HEK293 (cell line): ENCODE measurements around the gene BDNF.

Experiments
- CTCF ChIA-PET: fragments of 350-600 bp; formaldehyde crosslinking; extraction: SDS; loops from one replicate; lab custom pipeline; 2021; ENCODE audit warnings: antibody characterized with exemption; lab: Yijun Ruan, JAX
- POLR2A ChIA-PET: fragments of 300-600 bp; formaldehyde crosslinking; extraction: SDS; loops from one replicate; lab custom pipeline; 2020; ENCODE audit warnings: antibody characterized with exemption, inconsistent platforms; lab: Yijun Ruan, JAX
- H3K27ac ChIP-seq: fragments of 200-500 bp; sonication (Bioruptor generic); 2 replicates; pipeline ENCODE4 v1.5.1; 2014; ENCODE audit warnings: low read depth, low read length, control low read depth, inconsistent platforms; ENCODE audit errors: extremely low read depth
- H3K36me3 ChIP-seq, 2 experiments: fragments of 200-500 bp in 1 of 2; sonication (Bioruptor generic) in 1 of 2; 1 replicate in 1 of 2; 2 replicates in 1 of 2; pipeline ENCODE4 v1.5.1; 2014 to 2017; ENCODE audit warnings: inconsistent platforms in 2 of 2, low read length in 2 of 2; ENCODE audit not compliant: control insufficient read depth in 2 of 2, insufficient read depth in 1 of 2
- H3K4me1 ChIP-seq: fragments of 200-500 bp; sonication (Bioruptor generic); 2 replicates; pipeline ENCODE4 v1.5.1; 2014; ENCODE audit warnings: mild to moderate bottlenecking, low read length, inconsistent platforms; ENCODE audit not compliant: control insufficient read depth, insufficient read depth
- H3K4me3 ChIP-seq: 2 replicates; pipeline ENCODE4 v1.5.1; 2011; ENCODE audit warnings: low read depth, mild to moderate bottlenecking, control low read depth, low read length, moderate library complexity
- H3K9me3 ChIP-seq: fragments of 200-500 bp; sonication (Bioruptor generic); 2 replicates; pipeline ENCODE4 v1.5.1; 2014; ENCODE audit warnings: low read depth, low read length, inconsistent platforms; ENCODE audit not compliant: control insufficient read depth, insufficient read depth
- GLI2 ChIP-seq: fragments of 450-650 bp; formaldehyde crosslinking; IDR thresholded peaks from 2 replicates; pipeline ENCODE4; 2017; ENCODE audit warnings: missing biosample characterization, missing genetic modification characterization, low read depth, borderline replicate concordance
- GLIS1 ChIP-seq: fragments of 450-650 bp; formaldehyde crosslinking; IDR thresholded peaks from 2 replicates; pipeline ENCODE4 v1.5.1; 2016; ENCODE audit warnings: missing biosample characterization, missing genetic modification characterization
- HOXA7 ChIP-seq: sonication (generic); formaldehyde crosslinking; IDR thresholded peaks from 2 replicates; pipeline ENCODE4 v1.8.1; 2022; ENCODE audit warnings: missing genetic modification reagents, borderline replicate concordance
- IKZF3 ChIP-seq: fragments of 450-650 bp; IDR thresholded peaks from 2 replicates; pipeline ENCODE4 v1.5.0; 2018; ENCODE audit warnings: missing biosample characterization, mild to moderate bottlenecking, missing genetic modification characterization, moderate library complexity
- MYNN ChIP-seq: fragments of 450-650 bp; formaldehyde crosslinking; IDR thresholded peaks from 2 replicates; pipeline ENCODE4 v1.5.1; 2016; ENCODE audit warnings: missing biosample characterization, missing genetic modification characterization, borderline replicate concordance
- MZF1 ChIP-seq: fragments of 450-650 bp; formaldehyde crosslinking; IDR thresholded peaks from 2 replicates; pipeline ENCODE4 v1.5.1; 2017; ENCODE audit warnings: missing biosample characterization, missing genetic modification characterization, borderline replicate concordance
- PRDM1 ChIP-seq: fragments of 450-650 bp; formaldehyde crosslinking; IDR thresholded peaks from 2 replicates; pipeline ENCODE4; 2016; ENCODE audit warnings: missing biosample characterization, missing genetic modification characterization
- SALL2 ChIP-seq: fragments of 450-650 bp; formaldehyde crosslinking; IDR thresholded peaks from 2 replicates; pipeline ENCODE4 v1.5.0; 2017; ENCODE audit warnings: missing biosample characterization, mild to moderate bottlenecking, missing genetic modification characterization, borderline replicate concordance
- ZFP41 ChIP-seq: fragments of 450-650 bp; formaldehyde crosslinking; IDR thresholded peaks from 2 replicates; pipeline ENCODE4 v1.5.1; 2016; ENCODE audit warnings: missing biosample characterization, missing genetic modification characterization, borderline replicate concordance
- ZNF10 ChIP-seq: fragments of 450-650 bp; formaldehyde crosslinking; IDR thresholded peaks from 2 replicates; pipeline ENCODE4 v1.5.1; 2017; ENCODE audit warnings: missing biosample characterization, missing genetic modification characterization
- ZNF157 ChIP-seq: fragments of 450-650 bp; formaldehyde crosslinking; IDR thresholded peaks from 2 replicates; pipeline ENCODE4 v1.5.1; 2016; ENCODE audit warnings: missing biosample characterization, missing genetic modification characterization
- ZNF175 ChIP-seq: fragments of 450-650 bp; formaldehyde crosslinking; IDR thresholded peaks from 2 replicates; pipeline ENCODE4 v1.5.1; 2016; ENCODE audit warnings: missing biosample characterization, missing genetic modification characterization
- ZNF221 ChIP-seq: fragments of 450-650 bp; formaldehyde crosslinking; IDR thresholded peaks from 2 replicates; pipeline ENCODE4 v1.5.1; 2017; ENCODE audit warnings: missing biosample characterization, missing genetic modification characterization, borderline replicate concordance
- ZNF501 ChIP-seq: fragments of 450-650 bp; formaldehyde crosslinking; IDR thresholded peaks from 2 replicates; pipeline ENCODE4 v1.5.1; 2016; ENCODE audit warnings: missing biosample characterization, missing genetic modification characterization
- ZNF548 ChIP-seq: fragments of 450-650 bp; formaldehyde crosslinking; IDR thresholded peaks from 2 replicates; pipeline ENCODE4 v1.5.1; 2016; ENCODE audit warnings: missing biosample characterization, missing genetic modification characterization
- ZNF555 ChIP-seq: fragments of 450-650 bp; formaldehyde crosslinking; conservative IDR thresholded peaks from 2 replicates; pipeline ENCODE4 v1.5.1; 2017; ENCODE audit warnings: missing biosample characterization, mild to moderate bottlenecking, missing genetic modification characterization, inconsistent platforms
- ZNF76 ChIP-seq: fragments of 450-650 bp; formaldehyde crosslinking; IDR thresholded peaks from 2 replicates; pipeline ENCODE4; 2016; ENCODE audit warnings: low read depth, missing biosample characterization, missing genetic modification characterization, borderline replicate concordance
- ZSCAN16 ChIP-seq: fragments of 450-650 bp; formaldehyde crosslinking; IDR thresholded peaks from 2 replicates; pipeline ENCODE4 v1.5.1; 2016; ENCODE audit warnings: missing biosample characterization, missing genetic modification characterization
- TF ChIP-seq, protein P1 (sequence below): fragments of 450-650 bp; formaldehyde crosslinking; IDR thresholded peaks from 2 replicates; pipeline ENCODE4 v1.5.1; 2016; ENCODE audit warnings: missing biosample characterization, missing genetic modification characterization
- TF ChIP-seq, protein P2 (sequence below): fragments of 450-650 bp; formaldehyde crosslinking; IDR thresholded peaks from 2 replicates; pipeline ENCODE4 v1.5.1; 2016; ENCODE audit warnings: missing biosample characterization, missing genetic modification characterization
- TF ChIP-seq, protein P3 (sequence below): sonication (generic); formaldehyde crosslinking; IDR thresholded peaks from 2 replicates; pipeline ENCODE4 v1.8.1; 2022; ENCODE audit warnings: mild to moderate bottlenecking, moderate library complexity, missing genetic modification reagents
- TF ChIP-seq, protein P4 (sequence below): fragments of 450-650 bp; formaldehyde crosslinking; IDR thresholded peaks from 2 replicates; pipeline ENCODE4 v1.5.1; 2016; ENCODE audit warnings: missing biosample characterization, missing genetic modification characterization
- TF ChIP-seq, protein P5 (sequence below): fragments of 450-650 bp; formaldehyde crosslinking; IDR thresholded peaks from 2 replicates; pipeline ENCODE4; 2016; ENCODE audit warnings: missing biosample characterization, missing genetic modification characterization

BDNF gene

DNA sequence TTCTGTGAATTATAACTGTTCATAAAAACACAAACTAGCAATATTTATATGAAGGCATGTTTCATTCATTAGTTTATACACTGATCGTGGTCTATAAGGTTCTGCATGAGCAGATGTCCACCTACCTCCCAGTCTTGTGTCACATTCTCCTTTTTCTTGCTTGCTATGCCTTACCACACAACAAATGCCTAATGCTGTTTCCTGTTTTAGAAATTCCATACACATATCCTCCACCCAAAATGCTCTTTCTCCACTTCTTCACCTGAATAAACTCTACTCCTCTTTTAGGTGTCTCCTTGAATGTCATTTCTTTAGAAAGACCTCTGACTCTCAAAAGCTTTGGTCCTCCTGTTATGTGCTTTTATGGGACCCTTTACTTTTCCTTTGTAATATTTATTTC, 88.9 kb downstream of the BDNF start:
- H3K4me3 ChIP-seq, result no peak overlapping the region
- TF ChIP-seq ZNF157 (tag by site-specific recombination) (no peak), PRDM1 (tag by site-specific recombination) (no peak), ZNF221 (no peak), ZFP41 (tag by site-specific recombination) (no peak), ZNF501 (tag by site-specific recombination) (no peak)
- no peaks in the 10 kb centered on the region for H3K4me1 ChIP-seq
- H3K27ac ChIP-seq, result no peak overlapping the region
- no peaks in the 10 kb centered on the region for H3K36me3 ChIP-seq
- ChIA-PET CTCF (no interaction called here), POLR2A (no interaction called here)
- H3K9me3 ChIP-seq, result no peaks in the 10 kb centered on the region

DNA sequence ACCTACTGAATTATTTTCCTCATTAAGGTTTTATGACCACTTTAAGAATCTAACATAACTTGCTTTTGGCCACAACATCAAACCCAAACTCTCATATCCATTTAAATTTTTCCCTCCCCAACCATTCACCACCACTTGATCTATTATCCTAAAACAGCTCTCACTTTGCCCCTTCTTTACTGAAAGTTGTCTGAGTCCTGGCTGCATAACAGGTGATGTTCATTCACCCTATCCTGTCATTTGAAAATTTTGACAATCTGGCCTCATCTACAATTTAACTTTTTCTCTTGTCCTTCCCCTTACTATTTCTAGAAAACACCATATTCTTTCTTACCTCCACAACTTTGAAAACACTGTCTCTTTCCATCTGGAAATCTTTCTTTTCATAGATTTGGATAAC, 89.3 kb downstream of the BDNF start:
- H3K36me3 ChIP-seq, result no peaks in the 10 kb centered on the region
- no peak overlapping the region for H3K27ac ChIP-seq
- H3K9me3 ChIP-seq, result no peaks in the 10 kb centered on the region
- no peak overlapping the region for H3K4me3 ChIP-seq
- CTCF ChIA-PET, result interaction anchor here (0.6 kb wide), 1 partner anchor 226 kb away, joined by 3 read pairs; no protein-coding TSS in a partner anchor
- TF ChIP-seq, protein P1, sequence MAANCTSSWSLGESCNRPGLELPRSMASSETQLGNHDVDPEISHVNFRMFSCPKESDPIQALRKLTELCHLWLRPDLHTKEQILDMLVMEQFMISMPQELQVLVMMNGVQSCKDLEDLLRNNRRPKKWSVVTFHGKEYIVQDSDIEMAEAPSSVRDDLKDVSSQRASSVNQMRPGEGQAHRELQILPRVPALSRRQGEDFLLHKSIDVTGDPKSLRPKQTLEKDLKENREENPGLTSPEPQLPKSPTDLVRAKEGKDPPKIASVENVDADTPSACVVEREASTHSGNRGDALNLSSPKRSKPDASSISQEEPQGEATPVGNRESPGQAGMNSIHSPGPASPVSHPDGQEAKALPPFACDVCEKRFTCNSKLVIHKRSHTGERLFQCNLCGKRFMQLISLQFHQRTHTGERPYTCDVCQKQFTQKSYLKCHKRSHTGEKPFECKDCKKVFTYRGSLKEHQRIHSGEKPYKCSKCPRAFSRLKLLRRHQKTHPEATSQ, result no peak
- no peak for TF ChIP-seq ZNF10
- TF ChIP-seq, protein P2, sequence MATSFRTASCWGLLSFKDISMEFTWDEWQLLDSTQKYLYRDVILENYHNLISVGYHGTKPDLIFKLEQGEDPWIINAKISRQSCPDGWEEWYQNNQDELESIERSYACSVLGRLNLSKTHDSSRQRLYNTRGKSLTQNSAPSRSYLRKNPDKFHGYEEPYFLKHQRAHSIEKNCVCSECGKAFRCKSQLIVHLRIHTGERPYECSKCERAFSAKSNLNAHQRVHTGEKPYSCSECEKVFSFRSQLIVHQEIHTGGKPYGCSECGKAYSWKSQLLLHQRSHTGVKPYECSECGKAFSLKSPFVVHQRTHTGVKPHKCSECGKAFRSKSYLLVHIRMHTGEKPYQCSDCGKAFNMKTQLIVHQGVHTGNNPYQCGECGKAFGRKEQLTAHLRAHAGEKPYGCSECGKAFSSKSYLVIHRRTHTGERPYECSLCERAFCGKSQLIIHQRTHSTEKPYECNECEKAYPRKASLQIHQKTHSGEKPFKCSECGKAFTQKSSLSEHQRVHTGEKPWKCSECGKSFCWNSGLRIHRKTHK (tag by site-specific recombination), result no peak
- TF ChIP-seq MZF1 (tag by site-specific recombination), result no peak
- no peak for TF ChIP-seq HOXA7 (CRISPR knock-in tag)
- TF ChIP-seq ZNF76, result no peak
- TF ChIP-seq MYNN (tag by site-specific recombination), result no peak
- no peak for TF ChIP-seq GLIS1
- TF ChIP-seq, protein P3, sequence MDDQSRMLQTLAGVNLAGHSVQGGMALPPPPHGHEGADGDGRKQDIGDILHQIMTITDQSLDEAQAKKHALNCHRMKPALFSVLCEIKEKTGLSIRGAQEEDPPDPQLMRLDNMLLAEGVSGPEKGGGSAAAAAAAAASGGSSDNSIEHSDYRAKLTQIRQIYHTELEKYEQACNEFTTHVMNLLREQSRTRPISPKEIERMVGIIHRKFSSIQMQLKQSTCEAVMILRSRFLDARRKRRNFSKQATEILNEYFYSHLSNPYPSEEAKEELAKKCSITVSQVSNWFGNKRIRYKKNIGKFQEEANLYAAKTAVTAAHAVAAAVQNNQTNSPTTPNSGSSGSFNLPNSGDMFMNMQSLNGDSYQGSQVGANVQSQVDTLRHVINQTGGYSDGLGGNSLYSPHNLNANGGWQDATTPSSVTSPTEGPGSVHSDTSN, result no peak
- TF ChIP-seq SALL2 (tag by site-specific recombination), result no peak
- TF ChIP-seq GLI2, result no peak
- TF ChIP-seq ZNF548, result no peak
- no peak for TF ChIP-seq ZSCAN16 (tag by site-specific recombination)
- TF ChIP-seq, protein P4, sequence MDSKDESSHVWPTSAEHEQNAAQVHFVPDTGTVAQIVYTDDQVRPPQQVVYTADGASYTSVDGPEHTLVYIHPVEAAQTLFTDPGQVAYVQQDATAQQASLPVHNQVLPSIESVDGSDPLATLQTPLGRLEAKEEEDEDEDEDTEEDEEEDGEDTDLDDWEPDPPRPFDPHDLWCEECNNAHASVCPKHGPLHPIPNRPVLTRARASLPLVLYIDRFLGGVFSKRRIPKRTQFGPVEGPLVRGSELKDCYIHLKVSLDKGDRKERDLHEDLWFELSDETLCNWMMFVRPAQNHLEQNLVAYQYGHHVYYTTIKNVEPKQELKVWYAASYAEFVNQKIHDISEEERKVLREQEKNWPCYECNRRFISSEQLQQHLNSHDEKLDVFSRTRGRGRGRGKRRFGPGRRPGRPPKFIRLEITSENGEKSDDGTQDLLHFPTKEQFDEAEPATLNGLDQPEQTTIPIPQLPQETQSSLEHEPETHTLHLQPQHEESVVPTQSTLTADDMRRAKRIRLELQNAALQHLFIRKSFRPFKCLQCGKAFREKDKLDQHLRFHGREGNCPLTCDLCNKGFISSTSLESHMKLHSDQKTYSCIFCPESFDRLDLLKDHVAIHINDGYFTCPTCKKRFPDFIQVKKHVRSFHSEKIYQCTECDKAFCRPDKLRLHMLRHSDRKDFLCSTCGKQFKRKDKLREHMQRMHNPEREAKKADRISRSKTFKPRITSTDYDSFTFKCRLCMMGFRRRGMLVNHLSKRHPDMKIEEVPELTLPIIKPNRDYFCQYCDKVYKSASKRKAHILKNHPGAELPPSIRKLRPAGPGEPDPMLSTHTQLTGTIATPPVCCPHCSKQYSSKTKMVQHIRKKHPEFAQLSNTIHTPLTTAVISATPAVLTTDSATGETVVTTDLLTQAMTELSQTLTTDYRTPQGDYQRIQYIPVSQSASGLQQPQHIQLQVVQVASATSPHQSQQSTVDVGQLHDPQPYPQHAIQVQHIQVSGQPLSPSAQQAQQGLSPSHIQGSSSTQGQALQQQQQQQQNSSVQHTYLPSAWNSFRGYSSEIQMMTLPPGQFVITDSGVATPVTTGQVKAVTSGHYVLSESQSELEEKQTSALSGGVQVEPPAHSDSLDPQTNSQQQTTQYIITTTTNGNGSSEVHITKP (tag by site-specific recombination), result no peak
- no peak for TF ChIP-seq ZNF175
- TF ChIP-seq, protein P5, sequence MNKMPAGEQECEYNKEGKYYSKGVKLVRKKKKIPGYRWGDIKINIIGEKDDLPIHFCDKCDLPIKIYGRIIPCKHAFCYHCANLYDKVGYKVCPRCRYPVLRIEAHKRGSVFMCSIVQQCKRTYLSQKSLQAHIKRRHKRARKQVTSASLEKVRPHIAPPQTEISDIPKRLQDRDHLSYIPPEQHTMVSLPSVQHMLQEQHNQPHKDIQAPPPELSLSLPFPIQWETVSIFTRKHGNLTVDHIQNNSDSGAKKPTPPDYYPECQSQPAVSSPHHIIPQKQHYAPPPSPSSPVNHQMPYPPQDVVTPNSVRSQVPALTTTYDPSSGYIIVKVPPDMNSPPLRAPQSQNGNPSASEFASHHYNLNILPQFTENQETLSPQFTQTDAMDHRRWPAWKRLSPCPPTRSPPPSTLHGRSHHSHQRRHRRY (tag by site-specific recombination), result no peak
- TF ChIP-seq IKZF3 (tag by site-specific recombination), result no peak
- no peak for TF ChIP-seq ZNF555
- H3K4me1 ChIP-seq, result no peaks in the 10 kb centered on the region
- POLR2A ChIA-PET, result no interaction called here
